HG03354 (cell line): ENCODE data around the gene IRS1.
A peak's percentile ranks its signal among the peaks of the same experiment; 100 is the strongest.

Experiments
- ATAC-seq: cut with Tn5 transposase; IDR thresholded peaks from one replicate; pipeline ENCODE4 v1.9.1; 2021; ENCODE audit warnings: mild to moderate bottlenecking; ENCODE audit not compliant: unreplicated experiment, poor library complexity, severe bottlenecking

Gene IRS1

GRCh38 chr2:226791487-226792081 lies 8.0 kb downstream of the IRS1 start:
- peak; percentile 97 for ATAC-seq

GRCh38 chr2:226791056-226791486 lies 8.5 kb downstream of the IRS1 start:
- ATAC-seq: peak; percentile 82

- no peak for ATAC-seq
These were observed 9.2 kb downstream of the IRS1 start for GRCh38 chr2:226790431-226790830.

GRCh38 chr2:226790011-226790410 lies 9.6 kb downstream of the IRS1 start:
- no peak for ATAC-seq

- ATAC-seq: no peak
These were observed 10.6 kb downstream of the IRS1 start for GRCh38 chr2:226788881-226789490.

- no peak for ATAC-seq
These were observed 11.6 kb downstream of the IRS1 start for GRCh38 chr2:226788064-226788463.

GRCh38 chr2:226783885-226784284 lies 15.7 kb downstream of the IRS1 start:
- ATAC-seq: no peak

GRCh38 chr2:226782092-226782713 lies 17.4 kb downstream of the IRS1 start:
- no peak for ATAC-seq

- ATAC-seq: no peak
These were observed 19.2 kb downstream of the IRS1 start for GRCh38 chr2:226780431-226780830.

GRCh38 chr2:226777611-226778010 lies 22.0 kb downstream of the IRS1 start:
- no peak for ATAC-seq

- ATAC-seq: no peak
These were observed 23.5 kb downstream of the IRS1 start for GRCh38 chr2:226776104-226776503.

GRCh38 chr2:226775032-226775509 lies 24.5 kb downstream of the IRS1 start:
- ATAC-seq: no peak

- peak; percentile 40 for ATAC-seq
These were observed 26.3 kb downstream of the IRS1 start for GRCh38 chr2:226773291-226773690.

- peak; percentile 97 for ATAC-seq
These were observed 27.0 kb downstream of the IRS1 start for GRCh38 chr2:226772389-226773179.

- ATAC-seq: no peak
These were observed 28.6 kb downstream of the IRS1 start for GRCh38 chr2:226771067-226771466.

GRCh38 chr2:226767056-226767813 lies 32.4 kb downstream of the IRS1 start:
- ATAC-seq: no peak

- ATAC-seq: no peak
These were observed 33.1 kb downstream of the IRS1 start for GRCh38 chr2:226766352-226767055.

- no peak for ATAC-seq
These were observed 36.3 kb downstream of the IRS1 start for GRCh38 chr2:226763320-226763719.

GRCh38 chr2:226761195-226761583 lies 38.4 kb downstream of the IRS1 start:
- ATAC-seq: no peak
